Upper lobe of left lung (tissue), 6 donors: Measurements from ENCODE around the gene ANXA9. TPM values are rescaled to one million over a fixed set of nuclear protein-coding genes. Genes with fewer than 3 reads are reported as not detected.
A peak's percentile ranks its signal among the peaks of the same experiment; 100 is the strongest.

Experiments used
- ATAC-seq, 2 donors: fragments of 200-7000 bp; cut with Tn5 transposase; one replicate each; pipeline ENCODE4 v1.9.1; 2022; ENCODE audit warnings: mild to moderate bottlenecking in 2 of 2, moderate library complexity in 2 of 2; ENCODE audit not compliant: low FRiP score in 2 of 2
- DNase-seq, 2 donors: peaks; one replicate each; pipeline ENCODE4 v3.0.0-alpha.2; 2019 to 2020
- H3K27ac ChIP-seq, 4 donors: fragments of 200-600 bp; sonication (generic); one replicate each; pipeline ENCODE4 v1.5.1; 2016 to 2019
- H3K27me3 ChIP-seq, 4 donors: fragments of 200-600 bp; sonication (generic); one replicate each; pipeline ENCODE4 v1.5.1; 2017 to 2019
- H3K36me3 ChIP-seq, 4 donors: fragments of 200-600 bp; sonication (generic); one replicate each; pipeline ENCODE4 v1.5.1; 2016 to 2019
- H3K4me1 ChIP-seq, 4 donors: fragments of 200-600 bp; sonication (generic); one replicate each; pipeline ENCODE4 v1.5.1; 2018 to 2019
- H3K4me3 ChIP-seq, 4 donors: fragments of 200-600 bp; sonication (generic); one replicate each; pipeline ENCODE4 v1.5.1; 2017 to 2019; ENCODE audit warnings: mild to moderate bottlenecking in 2 of 4, moderate library complexity in 1 of 4
- H3K9me3 ChIP-seq, 4 donors: fragments of 200-600 bp; sonication (generic); one replicate each; pipeline ENCODE4 v1.5.1; 2018 to 2019
- EP300 ChIP-seq, 4 donors: sonication (generic); formaldehyde crosslinking; IDR thresholded peaks; one replicate each; pipeline ENCODE4 v1.5.1; 2017; ENCODE audit warnings: antibody characterized with exemption in 4 of 4, control low read depth in 2 of 4
- POLR2A ChIP-seq, 4 donors: fragments of 450-650 bp; IDR thresholded peaks; one replicate each; pipeline ENCODE4 v1.5.1; 2016 to 2017; ENCODE audit warnings: antibody characterized with exemption in 4 of 4, mild to moderate bottlenecking in 2 of 4
- POLR2AphosphoS5 ChIP-seq, 2 donors: sonication (generic); formaldehyde crosslinking; IDR thresholded peaks; one replicate each; pipeline ENCODE4 v1.5.1; 2017; ENCODE audit warnings: antibody characterized with exemption in 2 of 2
- WGBS, 2 donors: methylation state at CpG; one replicate each; pipeline ENCODE4 v1.1.5; 2017 to 2018; 5-methylcytosine and 5-hydroxymethylcytosine counted together
- total RNA-seq, 6 donors: library from RNA; depleted of rRNA in 4 of 6; stranded (reverse); fragments of >200 nt in 4 of 6; gene quantifications; one replicate each; pipeline versions ENCODE4 v1.1.0 to v1.2.1, GENCODE V29; 2016 to 2021
- TF ChIP-seq, protein P1 (sequence below), 6 experiments: fragments of 450-650 bp in 4 of 6; fragments of 200-600 bp in 2 of 6; sonication (generic) in 2 of 6; IDR thresholded peaks; one replicate each; pipeline ENCODE4 v1.5.1; 2016 to 2019; ENCODE audit warnings: antibody characterized with exemption in 6 of 6
- donor health status: DM: no; HTN: no; CAD: no; lungs with moderate emphysema.
- donor health status: DM: no; HTN: yes; CAD: no; lungs with severe emphysema.

ANXA9 gene
- total RNA-seq, 6 donors from 2014 or later, result 0.67 to 5.2 (median 1.2) TPM; not detected in 1

DNA sequence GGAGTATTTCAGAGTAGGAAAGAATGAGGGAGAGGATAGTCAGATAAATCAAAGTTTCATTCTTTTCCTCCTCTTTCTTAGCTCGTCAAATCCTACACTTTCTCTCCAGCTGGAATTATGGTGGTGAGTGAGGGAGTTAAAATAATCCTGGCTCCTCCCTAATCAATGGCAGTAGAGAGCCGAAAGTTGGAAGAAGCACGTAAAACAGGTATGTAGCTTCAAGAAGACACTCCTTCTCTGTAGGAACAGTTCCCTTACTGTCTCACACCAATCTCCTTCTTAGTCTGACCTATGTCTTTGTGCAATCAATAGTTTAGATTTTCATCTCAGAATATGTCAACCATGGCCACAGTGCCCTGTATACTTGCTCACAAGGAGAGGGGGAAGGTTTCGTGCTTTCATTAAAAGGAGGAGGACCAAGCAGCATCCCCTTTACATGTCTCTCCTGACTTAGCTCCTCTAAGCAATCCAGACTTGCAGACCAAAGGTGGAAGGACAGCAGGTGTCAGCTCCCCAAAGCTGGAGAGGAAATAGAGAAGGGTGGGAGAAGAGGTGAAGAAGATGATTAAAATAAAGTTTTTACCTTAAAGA, 23.7 kb downstream of the ANXA9 start:
- ATAC-seq (no peak), DNase-seq (no peak)
- Histone ChIP-seq H3K36me3 (peaks cover 0 to 15% (median 2%) of the 10 kb centered on the region in 4 donors), H3K4me3 (peak overlapping the region; percentile 47 to 61 (median 56)), H3K9me3 (no peaks in the 10 kb centered on the region), H3K27ac (peak overlapping the region; percentile 79 to 96 (median 93)), H3K4me1 (peaks cover 52 to 79% (median 62%) of the 10 kb centered on the region in 4 donors), H3K27me3 (no peaks in the 10 kb centered on the region)
- 11 to 20% methylated on average over 4 of the region's 4 CpGs for WGBS, 2 donors
- TF ChIP-seq, protein P1, sequence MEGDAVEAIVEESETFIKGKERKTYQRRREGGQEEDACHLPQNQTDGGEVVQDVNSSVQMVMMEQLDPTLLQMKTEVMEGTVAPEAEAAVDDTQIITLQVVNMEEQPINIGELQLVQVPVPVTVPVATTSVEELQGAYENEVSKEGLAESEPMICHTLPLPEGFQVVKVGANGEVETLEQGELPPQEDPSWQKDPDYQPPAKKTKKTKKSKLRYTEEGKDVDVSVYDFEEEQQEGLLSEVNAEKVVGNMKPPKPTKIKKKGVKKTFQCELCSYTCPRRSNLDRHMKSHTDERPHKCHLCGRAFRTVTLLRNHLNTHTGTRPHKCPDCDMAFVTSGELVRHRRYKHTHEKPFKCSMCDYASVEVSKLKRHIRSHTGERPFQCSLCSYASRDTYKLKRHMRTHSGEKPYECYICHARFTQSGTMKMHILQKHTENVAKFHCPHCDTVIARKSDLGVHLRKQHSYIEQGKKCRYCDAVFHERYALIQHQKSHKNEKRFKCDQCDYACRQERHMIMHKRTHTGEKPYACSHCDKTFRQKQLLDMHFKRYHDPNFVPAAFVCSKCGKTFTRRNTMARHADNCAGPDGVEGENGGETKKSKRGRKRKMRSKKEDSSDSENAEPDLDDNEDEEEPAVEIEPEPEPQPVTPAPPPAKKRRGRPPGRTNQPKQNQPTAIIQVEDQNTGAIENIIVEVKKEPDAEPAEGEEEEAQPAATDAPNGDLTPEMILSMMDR (IDR thresholded peaks at IDR 0.05), result no peak
- TF ChIP-seq EP300 (IDR thresholded peaks at IDR 0.05), result no peak

GRCh38 chr1:151006327-151007052, 24.4 kb downstream of the ANXA9 start, which contains the start of gene MINDY1:
Gene MINDY1 (minus strand): TSS chr1:151006902. CDS start chr1:151002617, 4,285 bp downstream.
- ATAC-seq (peak; percentile 82 to 86), DNase-seq (peak in 1 of 2 donors; percentile 76)
- Histone ChIP-seq H3K9me3 (no peaks in the 10 kb centered on the region), H3K27ac (peak within 1 kb of the TSS; percentile 79 to 96 (median 93)), H3K4me3 (peak within 1 kb of the TSS; percentile 47 to 74 (median 56)), H3K4me1 (peaks cover 58 to 80% (median 67%) of the 10 kb centered on the region in 4 donors), H3K36me3 (peaks cover 0 to 9% (median 2%) of the 10 kb centered on the region in 4 donors), H3K27me3 (no peaks in the 10 kb centered on the region)
- peak in 3 of 4 donors; percentile 21 to 67 (median 21) for TF ChIP-seq POLR2A (IDR thresholded peaks at IDR 0.05)
- TF ChIP-seq, protein P1 (IDR thresholded peaks at IDR 0.05), result peak; percentile 23 to 56 (median 42)
- peak; percentile 6 to 78 for TF ChIP-seq POLR2AphosphoS5 (IDR thresholded peaks at IDR 0.05)
- TF ChIP-seq EP300 (IDR thresholded peaks at IDR 0.05), result no peak
- WGBS, 2 donors, result 2% methylated on average over 16 to 18 of the region's 18 CpGs

DNA sequence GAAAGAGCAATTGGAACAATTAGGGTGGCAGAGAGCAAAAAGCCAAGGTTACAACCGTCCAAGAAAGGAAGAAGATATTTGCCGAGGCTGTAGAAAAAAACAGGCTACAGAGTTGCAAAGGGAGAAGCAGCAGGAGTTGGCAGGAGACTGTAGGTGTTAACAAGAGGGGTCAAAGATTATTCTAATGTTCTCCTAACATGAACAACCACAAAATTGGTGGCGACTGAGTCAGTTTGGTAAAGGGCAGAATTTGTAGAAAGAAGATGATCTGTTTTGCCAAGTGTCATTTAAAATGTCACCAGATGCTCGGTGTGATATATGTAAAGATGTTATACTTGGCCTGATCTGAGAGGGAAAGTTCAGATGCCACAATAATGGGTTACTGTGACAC, 25.8 kb downstream of the ANXA9 start:
- Histone ChIP-seq H3K4me3 (peak overlapping the region in 3 of 4 donors; percentile 59 to 77 (median 74)), H3K27me3 (no peaks in the 10 kb centered on the region), H3K9me3 (no peaks in the 10 kb centered on the region), H3K4me1 (peaks cover 58 to 81% (median 74%) of the 10 kb centered on the region in 4 donors), H3K36me3 (no peaks in the 10 kb centered on the region), H3K27ac (peak overlapping the region; percentile 79 to 96 (median 93))
- WGBS, 2 donors, result 15 to 16% methylated on average over 4 of the region's 4 CpGs
- no peak for ATAC-seq
- no peak for DNase-seq
- TF ChIP-seq POLR2AphosphoS5 (IDR thresholded peaks at IDR 0.05), result no peak
- no peak for TF ChIP-seq EP300 (IDR thresholded peaks at IDR 0.05)

- ATAC-seq (peak; percentile 97 to 98), DNase-seq (peak; percentile 96 to 100)
- Histone ChIP-seq H3K27ac (peak within 1 kb of the TSS; percentile 79 to 96 (median 93)), H3K36me3 (no peaks in the 10 kb centered on the region), H3K4me3 (peak within 1 kb of the TSS; percentile 59 to 77 (median 70)), H3K27me3 (no peaks in the 10 kb centered on the region), H3K4me1 (peaks cover 53 to 81% (median 73%) of the 10 kb centered on the region in 4 donors), H3K9me3 (no peaks in the 10 kb centered on the region)
- TF ChIP-seq POLR2AphosphoS5 (IDR thresholded peaks at IDR 0.05) (peak; percentile 54 to 83), POLR2A (IDR thresholded peaks at IDR 0.05) (peak in 2 of 4 donors; percentile 76 to 82), EP300 (IDR thresholded peaks at IDR 0.05) (peak in 1 of 4 donors; percentile 10)
- TF ChIP-seq, protein P1 (IDR thresholded peaks at IDR 0.05), result peak in 4 of 6 experiments; percentile 28 to 51 (median 38)
- WGBS, 2 donors, result 0% methylated on average over 34 to 47 of the region's 69 CpGs
These were observed 26.4 kb downstream of the ANXA9 start, which contains the start of gene PRUNE1 for GRCh38 chr1:151008244-151009205. Gene PRUNE1 (plus strand): TSS chr1:151008449. CDS start chr1:151008633, 184 bp downstream.
